ENCODE measurements around the gene LGMN.

Gene LGMN

DNA sequence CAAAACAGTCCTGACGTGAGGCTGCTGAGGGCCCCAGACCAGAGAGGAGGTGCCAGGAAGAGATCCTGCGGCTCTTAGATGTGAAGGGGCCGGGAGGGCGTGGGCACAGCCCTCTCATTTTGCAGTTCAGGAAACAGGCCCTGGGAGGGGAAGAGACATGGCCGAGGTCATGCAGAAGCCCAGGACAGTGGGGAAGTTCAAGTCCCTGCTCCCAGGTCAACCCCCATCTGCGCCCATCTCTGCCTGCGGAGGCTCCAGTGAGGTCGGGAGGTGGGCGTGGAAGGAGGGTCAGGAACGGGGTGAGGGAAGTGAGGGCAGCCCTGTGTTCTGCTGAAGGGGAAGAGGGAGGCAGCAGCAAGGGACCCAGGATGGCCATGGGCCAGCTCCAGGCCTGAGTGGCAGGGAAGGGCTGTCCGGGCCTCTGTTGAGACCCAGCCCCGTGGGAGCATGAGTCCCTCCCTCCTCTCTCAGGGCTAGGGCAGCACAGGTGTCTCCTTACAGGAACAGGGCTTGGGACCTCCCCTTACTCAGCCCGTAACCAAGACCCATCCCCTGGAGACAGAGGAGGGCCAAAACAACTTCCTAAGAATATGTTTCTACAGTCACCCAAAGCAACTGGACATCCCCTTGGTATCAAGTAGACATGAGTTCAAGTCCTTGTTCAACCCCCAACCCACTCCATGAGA, 90.8 kb downstream of the LGMN start:
- H3K9me3 ChIP-seq (ENCODE audit: insufficient read depth, low read depth, low read length) = no peaks in the 10 kb centered on the region
- peaks cover 70% of the 10 kb centered on the region; the same call in 1 of the 2 replicates for H3K36me3 ChIP-seq (ENCODE audit: insufficient read depth, low read length)
- H3K27me3 ChIP-seq (ENCODE audit: insufficient read depth, low read length, poor library complexity, severe bottlenecking) = no peaks in the 10 kb centered on the region
- H2AFZ ChIP-seq (ENCODE audit: low read length) = no peak overlapping the region
- H3K4me1 ChIP-seq (ENCODE audit: insufficient read depth, low read length, poor library complexity, severe bottlenecking) = no peaks in the 10 kb centered on the region
- H3K79me2 ChIP-seq (ENCODE audit: insufficient read depth, low read length) = no peaks in the 10 kb centered on the region
- H3K9ac ChIP-seq (ENCODE audit: low read depth, low read length, poor library complexity, severe bottlenecking) = no peak overlapping the region
- no peaks in the 10 kb centered on the region for H4K20me1 ChIP-seq (ENCODE audit: insufficient read depth, low read length, poor library complexity, severe bottlenecking)
- no peaks in the 10 kb centered on the region for H3F3A ChIP-seq (ENCODE audit: low read depth)
- H3K9me2 ChIP-seq (replicated peaks; ENCODE audit: low read depth, low read length) = no peaks in the 10 kb centered on the region
- H3K4me3 ChIP-seq (ENCODE audit: low read length, poor library complexity, severe bottlenecking) = no peak overlapping the region
- TF ChIP-seq EZH2phosphoT487 (IDR thresholded peaks at IDR 0.05; ENCODE audit: borderline replicate concordance) = no peak
- TF ChIP-seq, protein P1, sequence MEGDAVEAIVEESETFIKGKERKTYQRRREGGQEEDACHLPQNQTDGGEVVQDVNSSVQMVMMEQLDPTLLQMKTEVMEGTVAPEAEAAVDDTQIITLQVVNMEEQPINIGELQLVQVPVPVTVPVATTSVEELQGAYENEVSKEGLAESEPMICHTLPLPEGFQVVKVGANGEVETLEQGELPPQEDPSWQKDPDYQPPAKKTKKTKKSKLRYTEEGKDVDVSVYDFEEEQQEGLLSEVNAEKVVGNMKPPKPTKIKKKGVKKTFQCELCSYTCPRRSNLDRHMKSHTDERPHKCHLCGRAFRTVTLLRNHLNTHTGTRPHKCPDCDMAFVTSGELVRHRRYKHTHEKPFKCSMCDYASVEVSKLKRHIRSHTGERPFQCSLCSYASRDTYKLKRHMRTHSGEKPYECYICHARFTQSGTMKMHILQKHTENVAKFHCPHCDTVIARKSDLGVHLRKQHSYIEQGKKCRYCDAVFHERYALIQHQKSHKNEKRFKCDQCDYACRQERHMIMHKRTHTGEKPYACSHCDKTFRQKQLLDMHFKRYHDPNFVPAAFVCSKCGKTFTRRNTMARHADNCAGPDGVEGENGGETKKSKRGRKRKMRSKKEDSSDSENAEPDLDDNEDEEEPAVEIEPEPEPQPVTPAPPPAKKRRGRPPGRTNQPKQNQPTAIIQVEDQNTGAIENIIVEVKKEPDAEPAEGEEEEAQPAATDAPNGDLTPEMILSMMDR (conservative IDR thresholded peaks at IDR 0.05; ENCODE audit: low read length) = no peak
- H3K4me2 ChIP-seq (ENCODE audit: low read depth, low read length, poor library complexity, severe bottlenecking) = no peak overlapping the region

GRCh38 chr14:92656306-92657081, 91.9 kb downstream of the LGMN start:
- no peak for TF ChIP-seq EZH2phosphoT487 (IDR thresholded peaks at IDR 0.05; ENCODE audit: borderline replicate concordance)
- TF ChIP-seq, protein P1 (conservative IDR thresholded peaks at IDR 0.05; ENCODE audit: low read length) = no peak
- H3K9me2 ChIP-seq (replicated peaks; ENCODE audit: low read depth, low read length) = no peaks in the 10 kb centered on the region
- no peak overlapping the region for H3K4me3 ChIP-seq (ENCODE audit: low read length, poor library complexity, severe bottlenecking)
- no peak overlapping the region for H3K4me2 ChIP-seq (ENCODE audit: low read depth, low read length, poor library complexity, severe bottlenecking)
- H3K4me1 ChIP-seq (ENCODE audit: insufficient read depth, low read length, poor library complexity, severe bottlenecking) = no peaks in the 10 kb centered on the region
- H3K79me2 ChIP-seq (ENCODE audit: insufficient read depth, low read length) = no peaks in the 10 kb centered on the region
- no peaks in the 10 kb centered on the region for H3K9me3 ChIP-seq (ENCODE audit: insufficient read depth, low read depth, low read length)
- H4K20me1 ChIP-seq (ENCODE audit: insufficient read depth, low read length, poor library complexity, severe bottlenecking) = no peaks in the 10 kb centered on the region
- no peaks in the 10 kb centered on the region for H3K27me3 ChIP-seq (ENCODE audit: insufficient read depth, low read length, poor library complexity, severe bottlenecking)
- no peaks in the 10 kb centered on the region for H3F3A ChIP-seq (ENCODE audit: low read depth)
- no peak overlapping the region for H2AFZ ChIP-seq (ENCODE audit: low read length)
- no peak overlapping the region for H3K9ac ChIP-seq (ENCODE audit: low read depth, low read length, poor library complexity, severe bottlenecking)
- H3K36me3 ChIP-seq (ENCODE audit: insufficient read depth, low read length) = peaks cover 73% of the 10 kb centered on the region; the same call in 1 of the 2 replicates

DNA sequence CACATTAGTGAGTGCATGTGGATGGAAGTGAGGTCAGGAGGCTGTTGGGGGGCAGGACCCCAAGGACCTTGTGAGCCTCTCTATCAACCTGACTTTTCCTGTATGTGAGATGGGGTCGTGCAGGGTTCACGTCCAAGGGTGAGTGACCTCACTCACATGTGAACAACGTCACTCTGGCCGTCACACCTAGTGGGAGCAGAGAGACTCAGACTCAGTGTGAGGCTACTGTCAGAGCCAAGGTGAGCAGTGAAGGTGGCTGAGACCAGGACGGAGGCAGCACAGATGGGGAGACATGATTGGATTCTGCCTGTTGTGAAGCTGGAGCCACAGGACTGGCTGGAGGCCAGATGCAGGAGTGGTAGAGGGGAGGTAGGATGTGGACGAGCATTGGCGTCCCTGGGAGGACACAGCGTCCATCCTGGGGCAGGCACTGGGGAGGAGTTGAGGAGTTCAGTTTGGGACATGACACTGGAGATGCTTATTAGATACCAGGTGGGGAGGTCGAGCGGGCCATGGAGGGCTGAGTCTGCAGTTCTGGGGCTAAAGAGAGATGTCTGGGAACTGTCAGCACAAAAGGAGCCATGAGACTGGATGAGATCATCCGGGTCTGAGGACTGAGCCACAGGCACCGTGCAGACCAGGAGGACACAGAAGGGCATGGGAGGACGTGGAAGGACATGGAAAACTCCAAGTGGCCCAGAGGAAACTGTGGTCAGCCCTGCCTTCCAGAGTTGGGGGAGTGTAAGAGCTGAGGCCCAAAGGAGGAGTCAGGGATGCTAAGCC, 92.8 kb downstream of the LGMN start:
- H3K4me2 ChIP-seq (ENCODE audit: low read depth, low read length, poor library complexity, severe bottlenecking) = no peak overlapping the region
- H3K36me3 ChIP-seq (ENCODE audit: insufficient read depth, low read length) = peaks cover 66% of the 10 kb centered on the region; the same call in 1 of the 2 replicates
- H3K79me2 ChIP-seq (ENCODE audit: insufficient read depth, low read length) = no peaks in the 10 kb centered on the region
- no peak overlapping the region for H3K9ac ChIP-seq (ENCODE audit: low read depth, low read length, poor library complexity, severe bottlenecking)
- H4K20me1 ChIP-seq (ENCODE audit: insufficient read depth, low read length, poor library complexity, severe bottlenecking) = no peaks in the 10 kb centered on the region
- no peak for TF ChIP-seq EZH2phosphoT487 (IDR thresholded peaks at IDR 0.05; ENCODE audit: borderline replicate concordance)
- TF ChIP-seq, protein P1 (conservative IDR thresholded peaks at IDR 0.05; ENCODE audit: low read length) = no peak
- H3K9me2 ChIP-seq (replicated peaks; ENCODE audit: low read depth, low read length) = no peaks in the 10 kb centered on the region
- H3K4me3 ChIP-seq (ENCODE audit: low read length, poor library complexity, severe bottlenecking) = no peak overlapping the region
- no peaks in the 10 kb centered on the region for H3K27me3 ChIP-seq (ENCODE audit: insufficient read depth, low read length, poor library complexity, severe bottlenecking)
- no peak overlapping the region for H2AFZ ChIP-seq (ENCODE audit: low read length)
- no peaks in the 10 kb centered on the region for H3K4me1 ChIP-seq (ENCODE audit: insufficient read depth, low read length, poor library complexity, severe bottlenecking)
- H3F3A ChIP-seq (ENCODE audit: low read depth) = no peaks in the 10 kb centered on the region
- H3K9me3 ChIP-seq (ENCODE audit: insufficient read depth, low read depth, low read length) = no peaks in the 10 kb centered on the region
